B cell (primary cell): Measurements from ENCODE around the gene TPP1. TPM values are rescaled to one million over a fixed set of nuclear protein-coding genes. Genes with fewer than 3 reads are reported as not detected.

Experiments
- ATAC-seq: fragments of 200-7000 bp; cut with Tn5 transposase; one replicate; pipeline ENCODE4 v1.10.0; 2021; ENCODE audit warnings: low read depth, mild to moderate bottlenecking, moderate number of reproducible peaks, moderate library complexity
- CTCF ChIA-PET: fragments of 350-600 bp; sonication (Branson Sonifier 250); formaldehyde crosslinking; loops from one replicate; lab custom pipeline; 2021; ENCODE audit warnings: antibody characterized with exemption, inconsistent platforms; lab: Charles Lee
- POLR2A ChIA-PET: fragments of 350-600 bp; sonication (Branson Sonifier 250); formaldehyde crosslinking; loops from one replicate; lab custom pipeline; 2021; ENCODE audit warnings: antibody characterized with exemption; lab: Charles Lee
- DNase-seq: peaks from one replicate; pipeline ENCODE4 v3.0.0; 2013
- H2AFZ ChIP-seq: 2 replicates; pipeline ENCODE4 v1.6.1; 2012; ENCODE audit warnings: mild to moderate bottlenecking, low read depth, low read length; ENCODE audit not compliant: insufficient read depth, poor library complexity, severe bottlenecking
- H3K27ac ChIP-seq, 2 donors: 1 replicate in 1 of 2; 2 replicates in 1 of 2; pipeline ENCODE4 v1.5.1; 2012 to 2013; ENCODE audit warnings: low read length in 2 of 2, mild to moderate bottlenecking in 2 of 2, moderate library complexity in 1 of 2
- H3K27me3 ChIP-seq, 4 experiments: fragments of 200-600 bp in 1 of 4; sonication (generic) in 1 of 4; replicated peaks in 1 of 4; 1 replicate in 2 of 4; 2 replicates in 2 of 4; pipeline versions ENCODE4 v1.6.1 to v1.7.0; 2013 to 2016; ENCODE audit warnings: low read length in 3 of 4, mild to moderate bottlenecking in 2 of 4, mixed read lengths in 1 of 4, moderate library complexity in 1 of 4; ENCODE audit not compliant: insufficient read depth in 4 of 4, control insufficient read depth in 3 of 4; ENCODE audit errors: control extremely low read depth in 1 of 4
- H3K36me3 ChIP-seq, 2 experiments: replicated peaks in 1 of 2; 1 replicate in 1 of 2; 2 replicates in 1 of 2; pipeline versions ENCODE4 v1.6.1 to v1.7.1; 2013; ENCODE audit warnings: low read length in 1 of 2; ENCODE audit not compliant: insufficient read depth in 2 of 2, control insufficient read depth in 1 of 2; ENCODE audit errors: control extremely low read depth in 1 of 2, extremely low read depth in 1 of 2
- H3K4me1 ChIP-seq, 2 donors: fragments of 200-600 bp in 1 of 2; sonication (generic) in 1 of 2; 1 replicate in 1 of 2; 2 replicates in 1 of 2; pipeline versions ENCODE4 v1.5.1 to v1.6.1; 2013 to 2017; ENCODE audit warnings: low read length in 2 of 2; ENCODE audit not compliant: control insufficient read depth in 2 of 2, insufficient read depth in 2 of 2
- H3K4me2 ChIP-seq: replicated peaks from 2 replicates; pipeline ENCODE3; 2012; ENCODE audit warnings: mild to moderate bottlenecking, low read depth, low read length; ENCODE audit not compliant: poor library complexity, severe bottlenecking
- H3K4me3 ChIP-seq, 5 experiments: fragments of 200-600 bp in 1 of 5; sonication (generic) in 1 of 5; 1 replicate in 3 of 5; 2 replicates in 2 of 5; pipeline versions ENCODE4 v1.5.1 to v1.7.0; 2011 to 2016; ENCODE audit warnings: low read length in 4 of 5, mild to moderate bottlenecking in 4 of 5, low read depth in 2 of 5, control low read depth in 1 of 5, moderate library complexity in 1 of 5; ENCODE audit not compliant: insufficient read depth in 1 of 5; ENCODE audit errors: control extremely low read depth in 1 of 5, extremely low read depth in 1 of 5
- H3K79me2 ChIP-seq: fragments of 200-600 bp; sonication (generic); one replicate; pipeline ENCODE4 v1.6.0; 2016; ENCODE audit warnings: low read length; ENCODE audit not compliant: control insufficient read depth, insufficient read depth
- H3K9ac ChIP-seq: fragments of 200-600 bp; sonication (generic); 2 replicates; pipeline ENCODE4 v1.6.1; 2017; ENCODE audit warnings: mild to moderate bottlenecking, low read length, moderate library complexity
- H3K9me3 ChIP-seq, 3 donors: one replicate each; pipeline versions ENCODE4 v1.6.1 to v1.7.1; 2013; ENCODE audit warnings: low read length in 2 of 3; ENCODE audit not compliant: control insufficient read depth in 2 of 3, insufficient read depth in 1 of 3; ENCODE audit errors: control extremely low read depth in 1 of 3
- H4K20me1 ChIP-seq: 2 replicates; pipeline ENCODE4 v1.6.0; 2012; ENCODE audit warnings: mild to moderate bottlenecking, low read length; ENCODE audit not compliant: insufficient read depth, control insufficient read depth, poor library complexity, severe bottlenecking
- H3K27ac Mint-ChIP-seq: one replicate; pipeline ENCODE4 v1.8.0; 2021; ENCODE audit warnings: mixed read lengths
- H3K27me3 Mint-ChIP-seq: one replicate; pipeline ENCODE4 v1.8.0; 2021; ENCODE audit warnings: mixed read lengths
- H3K4me1 Mint-ChIP-seq: one replicate; pipeline ENCODE4 v1.8.0; 2021; ENCODE audit warnings: mixed read lengths
- H3K4me3 Mint-ChIP-seq: one replicate; pipeline ENCODE4 v1.8.0; 2021; ENCODE audit warnings: mixed read lengths
- H3K9me3 Mint-ChIP-seq: one replicate; pipeline ENCODE4 v1.8.0; 2022; ENCODE audit warnings: mixed read lengths; ENCODE audit not compliant: insufficient read depth
- CTCF ChIP-seq: fragments of 200-600 bp; IDR thresholded peaks from one replicate; pipeline ENCODE4 v1.8.0; 2022; ENCODE audit warnings: antibody characterized with exemption, mild to moderate bottlenecking
- EZH2 ChIP-seq: IDR thresholded peaks from 2 replicates; pipeline ENCODE4 v1.6.1; 2012; ENCODE audit warnings: borderline replicate concordance, low read depth, mild to moderate bottlenecking, moderate library complexity, low read length; ENCODE audit not compliant: insufficient read depth, poor library complexity, severe bottlenecking
- WGBS: methylation state at CpG from one replicate; pipeline ENCODE4 v1.1.5; 2013; ENCODE audit warnings: missing lambda C conversion rate; ENCODE audit not compliant: insufficient coverage; 5-methylcytosine and 5-hydroxymethylcytosine counted together
- intact Hi-C: fragments of 100-400 bp; cut with micrococcal nuclease; formaldehyde crosslinking; loops from one replicate; pipeline ENCODE4 v1.10.0; 2022
- polyA plus RNA-seq: library from polyadenylated mRNA; depleted of rRNA; stranded (reverse); fragments of >200 nt; gene quantifications from 2 replicates; pipeline ENCODE4 v1.2.3, GENCODE V29; 2012
- total RNA-seq, 2 donors: library from RNA; stranded (reverse); fragments of 120-200 nt in 1 of 2; gene quantifications; 1 replicate in 1 of 2; 2 replicates in 1 of 2; pipeline versions ENCODE4 v1.2.3 to v1.2.4, GENCODE V29; 2013 to 2022

The TPP1 gene
- total and polyA plus RNA-seq, 2 donors (not counting 1 experiment from before 2014, with no cell fraction given), result 133 to 191 TPM

GRCh38 chr11:6632116-6633073 lies 13.2 kb upstream of the TPP1 start:
- no peaks in the 10 kb centered on the region for H4K20me1 ChIP-seq
- POLR2A ChIA-PET, result no interaction called here
- ATAC-seq, result no peak

More at GRCh38 chr11:6632116-6633073, 13.2 kb upstream of the TPP1 start:
- no peaks in the 10 kb centered on the region for H3K27me3 Mint-ChIP-seq
- no peak overlapping the region for H3K27ac Mint-ChIP-seq
- H3K4me3 ChIP-seq, result no peak overlapping the region
- CTCF ChIA-PET, result interaction anchor here (0.6 to 1.4 kb wide), 3 partner anchors 14 to 68 kb away, joined by 3 read pairs; no protein-coding TSS in a partner anchor
- H3K27me3 ChIP-seq, result no peaks in the 10 kb centered on the region
- intact Hi-C loops, result no loop called here
- no peaks in the 10 kb centered on the region for H3K9me3 ChIP-seq
- H3K27ac ChIP-seq, result no peak overlapping the region
- H3K79me2 ChIP-seq, result no peaks in the 10 kb centered on the region
- no peak overlapping the region for H3K4me2 ChIP-seq
- H3K9ac ChIP-seq, result no peak overlapping the region
- no peaks in the 10 kb centered on the region for H3K36me3 ChIP-seq
- 95% methylated on average over 29 of the region's 29 CpGs for WGBS
- no peak for DNase-seq
- peaks cover 6 to 10% of the 10 kb centered on the region in 2 donors for H3K4me1 ChIP-seq
- H3K9me3 Mint-ChIP-seq, result no peaks in the 10 kb centered on the region
- no peak overlapping the region for H2AFZ ChIP-seq
- H3K4me3 Mint-ChIP-seq, result no peak overlapping the region
- TF ChIP-seq EZH2 (no peak), CTCF (no peak)
- peaks cover 11% of the 10 kb centered on the region for H3K4me1 Mint-ChIP-seq
